K562 (cell line): Measurements from ENCODE around the gene OPA3. TPM values are rescaled to one million over a fixed set of nuclear protein-coding genes. Genes with fewer than 3 reads are reported as not detected.

Experiments used
- BRCA1 ChIP-seq, 2 experiments: fragments of 450-650 bp in 1 of 2; sonication (generic) in 1 of 2; formaldehyde crosslinking in 1 of 2; IDR thresholded peaks; 2 replicates each; pipeline versions ENCODE4 v1.5.0 to v1.6.1; 2017 to 2020; ENCODE audit warnings: mild to moderate bottlenecking in 1 of 2, missing genetic modification reagents in 1 of 2
- CHCHD3 ChIP-seq: fragments of 250-450 bp; sonication (Bioruptor Pico); IDR thresholded peaks from 2 replicates; pipeline ENCODE4 v2.1.2; 2022; ENCODE audit warnings: mild to moderate bottlenecking
- MYBL2 ChIP-seq, 2 experiments: fragments of 450-650 bp in 1 of 2; sonication (generic) in 1 of 2; formaldehyde crosslinking in 1 of 2; IDR thresholded peaks; 2 replicates each; pipeline versions ENCODE4 v1.6.1 to v1.8.1; 2017 to 2022; ENCODE audit warnings: borderline replicate concordance in 1 of 2, inconsistent platforms in 1 of 2, low read depth in 1 of 2, mild to moderate bottlenecking in 1 of 2, missing genetic modification reagents in 1 of 2, moderate library complexity in 1 of 2
- RB1 ChIP-seq: fragments of 450-650 bp; IDR thresholded peaks from 2 replicates; pipeline ENCODE4 v1.6.1; 2017; ENCODE audit warnings: low read depth, mild to moderate bottlenecking
- TAF15 ChIP-seq: fragments of 200-400 bp; formaldehyde crosslinking; IDR thresholded peaks from 2 replicates; pipeline ENCODE4 v1.6.1; 2017; ENCODE audit warnings: mild to moderate bottlenecking, low read depth, low read length, moderate library complexity
- XRCC4 ChIP-seq: IDR thresholded peaks from one replicate; pipeline ENCODE4 v1.6.1; 2011; ENCODE audit not compliant: insufficient read depth, insufficient read length; ENCODE audit errors: extremely low read depth
- ZNF124 ChIP-seq: sonication (generic); formaldehyde crosslinking; IDR thresholded peaks from 2 replicates; pipeline ENCODE4 v1.8.1; 2022; ENCODE audit warnings: missing genetic modification reagents
- polyA plus RNA-seq, 8 experiments: library from polyadenylated mRNA; depleted of rRNA in 4 of 8; stranded (reverse) in 5 of 8; unstranded in 3 of 8; fragments of >200 nt; fragmentation: Nextera tagmentation in 2 of 8; fragmentation: Illumina TruSeq in 1 of 8; extraction: Ambion mirVana in 2 of 8; extraction: Trizol in 1 of 8; gene quantifications; 2 replicates each; pipeline versions ENCODE4 v1.2.1 to v1.2.3, GENCODE V29; 2011 to 2014; ENCODE audit warnings: inconsistent platforms in 1 of 8, missing spikeins in 1 of 8
- total RNA-seq, 7 experiments: library from RNA; depleted of rRNA in 6 of 7; stranded (reverse); fragments of >200 nt in 6 of 7; fragmentation: Illumina TruSeq in 2 of 7; extraction: Trizol in 2 of 7; gene quantifications; 2 replicates each; pipeline versions ENCODE4 v1.2.1 to v1.2.3, GENCODE V29; 2011 to 2021; ENCODE audit warnings: low replicate concordance in 1 of 7
- TF ChIP-seq, protein P1 (sequence below): fragments of 200-400 bp; formaldehyde crosslinking; IDR thresholded peaks from 2 replicates; pipeline ENCODE4 v1.6.1; 2017; ENCODE audit warnings: mild to moderate bottlenecking, low read depth, low read length, moderate library complexity
- TF ChIP-seq, protein P2 (sequence below): fragments of 450-650 bp; formaldehyde crosslinking; IDR thresholded peaks from 2 replicates; pipeline ENCODE4 v1.4.0; 2022; ENCODE audit warnings: mild to moderate bottlenecking, moderate library complexity
- TF ChIP-seq, protein P3 (sequence below): sonication (generic); formaldehyde crosslinking; IDR thresholded peaks from 2 replicates; pipeline ENCODE4 v1.8.1; 2023; ENCODE audit warnings: missing genetic modification reagents, mild to moderate bottlenecking, borderline replicate concordance
- TF ChIP-seq, protein P4 (sequence below): fragments of 250-450 bp; sonication (Bioruptor Pico); IDR thresholded peaks from 2 replicates; pipeline ENCODE4 v1.5.0; 2021
- TF ChIP-seq, protein P5 (sequence below), 3 experiments: fragments of 200-800 bp in 1 of 3; sonication (Bioruptor generic) in 1 of 3; sonication (generic) in 1 of 3; formaldehyde crosslinking in 1 of 3; IDR thresholded peaks; 2 replicates each; pipeline versions ENCODE4 v1.6.1 to v1.8.0; 2016 to 2022; ENCODE audit warnings: mild to moderate bottlenecking in 2 of 3, missing compliant biosample characterization in 2 of 3, missing genetic modification characterization in 2 of 3, missing genetic modification reagents in 1 of 3

Gene OPA3
- total and polyA plus RNA-seq, 9 of the 15 experiments (the other 6 are each of a cell fraction or from before 2014, with no cell fraction given): 1.4 to 18.8 (median 9.0) TPM

DNA sequence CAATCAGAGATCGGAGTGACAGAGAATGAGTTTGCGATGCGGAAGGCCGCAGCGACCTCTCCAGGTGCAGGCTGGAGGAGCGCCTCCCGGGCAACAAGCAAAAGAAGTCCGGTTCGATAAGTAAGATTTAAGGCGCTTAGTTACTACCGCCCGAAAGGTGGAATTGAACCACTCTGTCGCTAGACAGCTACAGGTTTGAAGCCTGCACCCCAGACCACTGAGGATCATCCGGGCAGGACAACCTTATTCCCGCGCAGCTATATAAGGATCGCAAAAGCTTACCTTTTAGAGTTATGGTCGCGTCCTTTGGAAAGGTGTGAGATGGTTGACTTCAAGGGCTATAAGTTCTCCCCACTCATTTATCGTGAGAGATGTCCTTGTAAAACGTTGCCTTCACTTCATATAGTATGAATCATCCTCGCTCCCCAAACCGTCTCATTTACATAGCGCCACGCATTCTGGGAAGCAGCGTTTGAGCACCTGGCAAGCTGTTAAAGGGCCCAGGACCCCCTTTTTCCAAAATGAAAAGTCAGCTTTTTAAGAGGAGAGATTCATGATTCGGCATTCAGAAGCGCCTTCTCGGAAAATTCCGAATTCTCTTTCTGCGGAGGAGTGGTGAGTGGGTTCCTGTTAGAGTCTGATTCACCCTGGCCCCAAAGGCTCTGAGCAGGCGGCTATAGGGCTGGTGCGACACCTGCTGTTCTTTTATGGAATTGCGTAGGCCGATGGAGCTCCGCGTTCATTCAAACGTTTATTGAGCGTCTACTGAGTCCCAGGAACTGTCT lies 106.0 kb downstream of the OPA3 start (continued):
- TF ChIP-seq, protein P1, sequence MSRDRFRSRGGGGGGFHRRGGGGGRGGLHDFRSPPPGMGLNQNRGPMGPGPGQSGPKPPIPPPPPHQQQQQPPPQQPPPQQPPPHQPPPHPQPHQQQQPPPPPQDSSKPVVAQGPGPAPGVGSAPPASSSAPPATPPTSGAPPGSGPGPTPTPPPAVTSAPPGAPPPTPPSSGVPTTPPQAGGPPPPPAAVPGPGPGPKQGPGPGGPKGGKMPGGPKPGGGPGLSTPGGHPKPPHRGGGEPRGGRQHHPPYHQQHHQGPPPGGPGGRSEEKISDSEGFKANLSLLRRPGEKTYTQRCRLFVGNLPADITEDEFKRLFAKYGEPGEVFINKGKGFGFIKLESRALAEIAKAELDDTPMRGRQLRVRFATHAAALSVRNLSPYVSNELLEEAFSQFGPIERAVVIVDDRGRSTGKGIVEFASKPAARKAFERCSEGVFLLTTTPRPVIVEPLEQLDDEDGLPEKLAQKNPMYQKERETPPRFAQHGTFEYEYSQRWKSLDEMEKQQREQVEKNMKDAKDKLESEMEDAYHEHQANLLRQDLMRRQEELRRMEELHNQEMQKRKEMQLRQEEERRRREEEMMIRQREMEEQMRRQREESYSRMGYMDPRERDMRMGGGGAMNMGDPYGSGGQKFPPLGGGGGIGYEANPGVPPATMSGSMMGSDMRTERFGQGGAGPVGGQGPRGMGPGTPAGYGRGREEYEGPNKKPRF: no peak
- TF ChIP-seq RB1 (peak; percentile 82), XRCC4 (no peak), CHCHD3 (CRISPR knock-in tag) (no peak), TAF15 (no peak), MYBL2 (IDR thresholded peaks at IDR 0.05; ENCODE audit: low read depth) (no peak), MYBL2 (CRISPR knock-in tag; IDR thresholded peaks at IDR 0.05; ENCODE audit: borderline replicate concordance) (no peak), ZNF124 (CRISPR knock-in tag) (no peak), BRCA1 (IDR thresholded peaks at IDR 0.05) (no peak), BRCA1 (CRISPR knock-in tag; IDR thresholded peaks at IDR 0.05) (no peak)
- TF ChIP-seq, protein P2, sequence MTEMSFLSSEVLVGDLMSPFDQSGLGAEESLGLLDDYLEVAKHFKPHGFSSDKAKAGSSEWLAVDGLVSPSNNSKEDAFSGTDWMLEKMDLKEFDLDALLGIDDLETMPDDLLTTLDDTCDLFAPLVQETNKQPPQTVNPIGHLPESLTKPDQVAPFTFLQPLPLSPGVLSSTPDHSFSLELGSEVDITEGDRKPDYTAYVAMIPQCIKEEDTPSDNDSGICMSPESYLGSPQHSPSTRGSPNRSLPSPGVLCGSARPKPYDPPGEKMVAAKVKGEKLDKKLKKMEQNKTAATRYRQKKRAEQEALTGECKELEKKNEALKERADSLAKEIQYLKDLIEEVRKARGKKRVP (CRISPR knock-in tag): no peak
- TF ChIP-seq, protein P3, sequence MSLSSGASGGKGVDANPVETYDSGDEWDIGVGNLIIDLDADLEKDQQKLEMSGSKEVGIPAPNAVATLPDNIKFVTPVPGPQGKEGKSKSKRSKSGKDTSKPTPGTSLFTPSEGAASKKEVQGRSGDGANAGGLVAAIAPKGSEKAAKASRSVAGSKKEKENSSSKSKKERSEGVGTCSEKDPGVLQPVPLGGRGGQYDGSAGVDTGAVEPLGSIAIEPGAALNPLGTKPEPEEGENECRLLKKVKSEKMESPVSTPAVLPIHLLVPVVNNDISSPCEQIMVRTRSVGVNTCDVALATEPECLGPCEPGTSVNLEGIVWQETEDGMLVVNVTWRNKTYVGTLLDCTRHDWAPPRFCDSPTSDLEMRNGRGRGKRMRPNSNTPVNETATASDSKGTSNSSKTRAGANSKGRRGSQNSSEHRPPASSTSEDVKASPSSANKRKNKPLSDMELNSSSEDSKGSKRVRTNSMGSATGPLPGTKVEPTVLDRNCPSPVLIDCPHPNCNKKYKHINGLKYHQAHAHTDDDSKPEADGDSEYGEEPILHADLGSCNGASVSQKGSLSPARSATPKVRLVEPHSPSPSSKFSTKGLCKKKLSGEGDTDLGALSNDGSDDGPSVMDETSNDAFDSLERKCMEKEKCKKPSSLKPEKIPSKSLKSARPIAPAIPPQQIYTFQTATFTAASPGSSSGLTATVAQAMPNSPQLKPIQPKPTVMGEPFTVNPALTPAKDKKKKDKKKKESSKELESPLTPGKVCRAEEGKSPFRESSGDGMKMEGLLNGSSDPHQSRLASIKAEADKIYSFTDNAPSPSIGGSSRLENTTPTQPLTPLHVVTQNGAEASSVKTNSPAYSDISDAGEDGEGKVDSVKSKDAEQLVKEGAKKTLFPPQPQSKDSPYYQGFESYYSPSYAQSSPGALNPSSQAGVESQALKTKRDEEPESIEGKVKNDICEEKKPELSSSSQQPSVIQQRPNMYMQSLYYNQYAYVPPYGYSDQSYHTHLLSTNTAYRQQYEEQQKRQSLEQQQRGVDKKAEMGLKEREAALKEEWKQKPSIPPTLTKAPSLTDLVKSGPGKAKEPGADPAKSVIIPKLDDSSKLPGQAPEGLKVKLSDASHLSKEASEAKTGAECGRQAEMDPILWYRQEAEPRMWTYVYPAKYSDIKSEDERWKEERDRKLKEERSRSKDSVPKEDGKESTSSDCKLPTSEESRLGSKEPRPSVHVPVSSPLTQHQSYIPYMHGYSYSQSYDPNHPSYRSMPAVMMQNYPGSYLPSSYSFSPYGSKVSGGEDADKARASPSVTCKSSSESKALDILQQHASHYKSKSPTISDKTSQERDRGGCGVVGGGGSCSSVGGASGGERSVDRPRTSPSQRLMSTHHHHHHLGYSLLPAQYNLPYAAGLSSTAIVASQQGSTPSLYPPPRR (CRISPR knock-in tag): no peak
- TF ChIP-seq, protein P4, sequence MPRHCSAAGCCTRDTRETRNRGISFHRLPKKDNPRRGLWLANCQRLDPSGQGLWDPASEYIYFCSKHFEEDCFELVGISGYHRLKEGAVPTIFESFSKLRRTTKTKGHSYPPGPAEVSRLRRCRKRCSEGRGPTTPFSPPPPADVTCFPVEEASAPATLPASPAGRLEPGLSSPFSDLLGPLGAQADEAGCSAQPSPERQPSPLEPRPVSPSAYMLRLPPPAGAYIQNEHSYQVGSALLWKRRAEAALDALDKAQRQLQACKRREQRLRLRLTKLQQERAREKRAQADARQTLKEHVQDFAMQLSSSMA (CRISPR knock-in tag): no peak
- TF ChIP-seq, protein P5, sequence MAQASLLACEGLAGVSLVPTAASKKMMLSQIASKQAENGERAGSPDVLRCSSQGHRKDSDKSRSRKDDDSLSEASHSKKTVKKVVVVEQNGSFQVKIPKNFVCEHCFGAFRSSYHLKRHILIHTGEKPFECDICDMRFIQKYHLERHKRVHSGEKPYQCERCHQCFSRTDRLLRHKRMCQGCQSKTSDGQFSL (CRISPR knock-in tag; IDR thresholded peaks at IDR 0.05): no peak
- TF ChIP-seq, protein P5 (tag; IDR thresholded peaks at IDR 0.05): no peak
